NCI-H1092 (cell line): ENCODE results near the gene NHLH2.

Experiments used
- DNase-seq: peaks from one replicate; lab custom pipeline; 2025; lab: John Stamatoyannopoulos, UW

NHLH2 gene

GRCh38 chr1:115797486-115797885, 43.4 kb downstream of the NHLH2 start:
- DNase-seq = no peak

DNA sequence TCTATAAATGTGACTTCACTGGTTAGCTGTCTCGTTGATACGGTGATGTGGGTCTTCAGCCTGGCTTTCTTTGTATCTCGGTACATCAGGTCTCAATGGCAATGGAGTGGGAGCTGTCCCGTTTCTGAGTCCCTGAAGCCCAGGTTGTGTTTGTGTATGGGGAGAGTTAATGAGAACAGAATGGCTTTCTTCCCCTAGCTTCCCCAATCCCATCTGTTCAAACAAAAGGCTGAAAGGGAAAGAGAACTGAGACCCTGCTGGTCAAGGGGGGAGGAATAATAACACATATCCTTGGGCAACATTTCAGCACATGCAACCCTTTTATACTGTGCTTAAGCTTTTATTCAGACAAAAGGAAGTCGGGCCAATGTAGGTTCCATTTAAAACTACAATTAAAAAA, 44.0 kb downstream of the NHLH2 start:
- no peak for DNase-seq

GRCh38 chr1:115796036-115796435, 44.9 kb downstream of the NHLH2 start:
- DNase-seq = no peak

DNA sequence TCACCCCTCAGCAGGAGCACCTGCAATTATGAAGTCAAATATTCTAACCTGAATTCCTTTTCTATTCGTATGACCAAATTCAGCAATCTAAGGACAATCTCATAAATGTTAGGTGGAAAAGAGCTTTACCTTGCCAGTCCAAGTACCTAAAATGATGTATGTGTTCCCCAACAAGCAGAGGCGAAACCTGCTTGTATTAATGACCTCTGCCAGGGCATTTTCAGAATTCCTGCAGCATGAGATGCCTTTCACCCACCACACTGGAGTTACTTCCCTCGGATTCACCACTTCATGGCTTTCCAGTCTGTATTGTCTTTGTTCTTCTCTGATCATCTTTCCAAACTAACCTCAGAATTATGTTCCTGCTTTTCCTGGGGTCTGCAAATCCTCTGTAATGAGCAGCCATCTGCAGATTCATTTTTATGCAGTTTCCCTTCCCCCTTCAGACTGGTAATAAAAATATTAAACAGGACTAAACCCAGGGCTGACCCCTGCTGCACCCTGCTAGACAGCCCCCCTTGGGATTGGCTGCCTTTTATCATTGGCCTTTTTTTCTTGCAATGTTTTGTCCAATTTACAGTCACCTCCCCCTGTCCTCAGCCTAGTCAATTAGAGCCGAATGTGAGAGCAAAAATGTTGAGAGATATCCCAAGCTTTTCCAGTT, 45.8 kb downstream of the NHLH2 start:
- DNase-seq = no peak

- DNase-seq = no peak
These were observed 47.8 kb downstream of the NHLH2 start for GRCh38 chr1:115793162-115793561.

- no peak for DNase-seq
These were observed 49.1 kb downstream of the NHLH2 start for GRCh38 chr1:115791816-115792215.

DNA sequence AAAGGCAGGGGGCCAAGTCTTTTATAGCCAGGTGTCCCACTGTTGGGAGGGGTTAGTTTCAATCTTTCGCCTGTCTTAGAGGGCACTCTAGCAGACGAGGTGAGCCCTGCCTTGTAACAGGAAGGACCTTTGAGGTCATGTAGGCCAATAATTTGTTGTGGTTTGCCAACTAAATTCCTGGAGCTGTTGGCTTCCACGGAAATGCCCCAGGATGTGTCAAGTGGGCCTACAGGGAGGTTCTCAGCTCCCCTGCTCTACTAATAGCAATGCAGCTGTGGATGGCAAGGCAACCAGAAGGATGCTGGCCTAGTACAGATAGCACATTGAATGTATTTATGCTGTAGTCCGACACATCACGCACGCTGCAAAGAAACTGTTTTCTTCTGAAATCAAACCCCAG, 50.1 kb downstream of the NHLH2 start:
- no peak for DNase-seq

- DNase-seq = no peak
These were observed 50.6 kb downstream of the NHLH2 start for GRCh38 chr1:115790356-115790755.
